Esophagus muscularis mucosa (tissue), 4 donors: ENCODE measurements around the gene PIP. TPM values are rescaled to one million over a fixed set of nuclear protein-coding genes. Genes with fewer than 3 reads are reported as not detected.
"Not testable (repeated sequence)": the region's sequence is repeated elsewhere in the genome, so short reads cannot be mapped to it uniquely, and the experiment has no call there.

Experiments used
- DNase-seq: peaks from one replicate; pipeline ENCODE4 v3.0.0-alpha.2; 2017; ENCODE audit errors: extremely low spot score
- H3K27ac ChIP-seq, 4 donors: fragments of 200-600 bp; sonication (generic); replicated peaks in 1 of 4; 1 replicate in 3 of 4; 2 replicates in 1 of 4; pipeline ENCODE4 v1.5.1; 2016 to 2019; ENCODE audit warnings: mild to moderate bottlenecking in 1 of 4
- H3K27me3 ChIP-seq, 4 donors: fragments of 200-600 bp; sonication (generic); one replicate each; pipeline versions ENCODE4 v1.5.1 to v1.6.0; 2016 to 2019
- H3K36me3 ChIP-seq, 4 donors: fragments of 200-600 bp; sonication (generic); one replicate each; pipeline ENCODE4 v1.5.1; 2016 to 2019
- H3K4me1 ChIP-seq, 4 donors: fragments of 200-600 bp; sonication (generic); one replicate each; pipeline ENCODE4 v1.5.1; 2016 to 2019
- H3K4me3 ChIP-seq, 4 donors: fragments of 200-600 bp; sonication (generic); 1 replicate in 2 of 4; 2 replicates in 2 of 4; pipeline ENCODE4 v1.5.1; 2016 to 2019; ENCODE audit warnings: mild to moderate bottlenecking in 4 of 4, moderate library complexity in 1 of 4
- H3K9me3 ChIP-seq, 4 donors: fragments of 200-600 bp; sonication (generic); 1 replicate in 3 of 4; 2 replicates in 1 of 4; pipeline ENCODE4 v1.5.1; 2016 to 2019
- EP300 ChIP-seq: sonication (generic); formaldehyde crosslinking; IDR thresholded peaks from one replicate; pipeline ENCODE4 v1.6.1; 2017; ENCODE audit warnings: antibody characterized with exemption
- POLR2A ChIP-seq: fragments of 450-650 bp; IDR thresholded peaks from one replicate; pipeline ENCODE4 v1.6.1; 2017; ENCODE audit warnings: antibody characterized with exemption, moderate library complexity, mild to moderate bottlenecking, low read depth
- POLR2AphosphoS5 ChIP-seq, 2 donors: sonication (generic); formaldehyde crosslinking; IDR thresholded peaks; one replicate each; pipeline ENCODE4 v1.6.1; 2017; ENCODE audit warnings: antibody characterized with exemption in 2 of 2
- WGBS: methylation state at CpG from one replicate; pipeline ENCODE4 v1.1.5; 2018; 5-methylcytosine and 5-hydroxymethylcytosine counted together
- intact Hi-C: fragments of 100-400 bp; cut with DNase I; formaldehyde crosslinking; loops from one replicate; pipeline ENCODE4 v1.15.1; 2023
- total RNA-seq, 4 donors: library from RNA; depleted of rRNA; stranded (reverse); fragments of >200 nt; gene quantifications; one replicate each; pipeline versions ENCODE4 v1.1.0 to v1.2.1, GENCODE V29; 2016
- TF ChIP-seq, protein P1 (sequence below), 3 experiments: fragments of 200-600 bp in 2 of 3; fragments of 450-650 bp in 1 of 3; sonication (generic) in 2 of 3; IDR thresholded peaks; one replicate each; pipeline ENCODE4 v1.5.1; 2017 to 2019; ENCODE audit warnings: antibody characterized with exemption in 3 of 3, mild to moderate bottlenecking in 2 of 3, moderate library complexity in 1 of 3

The PIP gene, protein sequence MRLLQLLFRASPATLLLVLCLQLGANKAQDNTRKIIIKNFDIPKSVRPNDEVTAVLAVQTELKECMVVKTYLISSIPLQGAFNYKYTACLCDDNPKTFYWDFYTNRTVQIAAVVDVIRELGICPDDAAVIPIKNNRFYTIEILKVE
- not detected for total RNA-seq

GRCh38 chr7:143131781-143132180 lies at the start of gene PIP:
PIP (plus strand) TSS chr7:143132077; CDS start chr7:143132117, 40 bp downstream.
- no peaks in the 10 kb centered on the region for H3K27me3 ChIP-seq
- WGBS, result 38% methylated on average over 4 of the region's 4 CpGs
- TF ChIP-seq EP300 (no peak), POLR2A (no peak), POLR2AphosphoS5 (IDR thresholded peaks at IDR 0.05) (no peak)
- TF ChIP-seq, protein P1, sequence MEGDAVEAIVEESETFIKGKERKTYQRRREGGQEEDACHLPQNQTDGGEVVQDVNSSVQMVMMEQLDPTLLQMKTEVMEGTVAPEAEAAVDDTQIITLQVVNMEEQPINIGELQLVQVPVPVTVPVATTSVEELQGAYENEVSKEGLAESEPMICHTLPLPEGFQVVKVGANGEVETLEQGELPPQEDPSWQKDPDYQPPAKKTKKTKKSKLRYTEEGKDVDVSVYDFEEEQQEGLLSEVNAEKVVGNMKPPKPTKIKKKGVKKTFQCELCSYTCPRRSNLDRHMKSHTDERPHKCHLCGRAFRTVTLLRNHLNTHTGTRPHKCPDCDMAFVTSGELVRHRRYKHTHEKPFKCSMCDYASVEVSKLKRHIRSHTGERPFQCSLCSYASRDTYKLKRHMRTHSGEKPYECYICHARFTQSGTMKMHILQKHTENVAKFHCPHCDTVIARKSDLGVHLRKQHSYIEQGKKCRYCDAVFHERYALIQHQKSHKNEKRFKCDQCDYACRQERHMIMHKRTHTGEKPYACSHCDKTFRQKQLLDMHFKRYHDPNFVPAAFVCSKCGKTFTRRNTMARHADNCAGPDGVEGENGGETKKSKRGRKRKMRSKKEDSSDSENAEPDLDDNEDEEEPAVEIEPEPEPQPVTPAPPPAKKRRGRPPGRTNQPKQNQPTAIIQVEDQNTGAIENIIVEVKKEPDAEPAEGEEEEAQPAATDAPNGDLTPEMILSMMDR (IDR thresholded peaks at IDR 0.05), result no peak
- H3K4me1 ChIP-seq, result no peaks in the 10 kb centered on the region
- H3K36me3 ChIP-seq, result no peaks in the 10 kb centered on the region
- H3K27ac ChIP-seq, result no peak within 1 kb of the TSS
- H3K4me3 ChIP-seq, result no peak within 1 kb of the TSS
- no peaks in the 10 kb centered on the region for H3K9me3 ChIP-seq
- intact Hi-C loops, result no loop called here
- no peak for DNase-seq

DNA sequence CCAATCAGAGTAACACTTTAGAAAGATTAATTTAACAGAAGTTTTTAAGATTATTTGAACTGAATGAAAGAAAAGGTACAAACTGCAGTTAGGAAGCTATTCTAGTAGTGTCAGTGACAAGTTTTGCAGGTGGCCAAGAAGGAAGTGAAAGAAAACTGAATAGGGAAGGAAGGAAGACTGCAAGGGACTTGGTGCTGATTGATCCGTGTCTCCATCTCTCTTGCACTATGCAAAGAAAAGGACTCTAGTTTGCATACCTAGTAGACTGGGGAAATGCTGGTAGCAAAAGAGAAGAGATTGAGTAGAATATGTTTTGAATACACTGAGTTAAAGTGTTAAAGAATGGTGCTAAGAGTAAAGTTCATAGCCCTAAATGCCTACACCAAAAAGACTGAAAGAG lies 46.8 kb upstream of the PIP start:
- DNase-seq, result no peak
- intact Hi-C loops, result no loop called here
- 64% methylated on average over 1 of the region's 1 CpG for WGBS
- Histone ChIP-seq H3K36me3 (no peaks in the 10 kb centered on the region), H3K27me3 (no peaks in the 10 kb centered on the region), H3K27ac (no peak overlapping the region), H3K4me1 (no peaks in the 10 kb centered on the region), H3K4me3 (no peak overlapping the region), H3K9me3 (peaks cover 0 to 11% (median 6%) of the 10 kb centered on the region in 4 donors)
- TF ChIP-seq, protein P1 (IDR thresholded peaks at IDR 0.05), result no peak
- TF ChIP-seq POLR2AphosphoS5 (IDR thresholded peaks at IDR 0.05), result no peak
- no peak for TF ChIP-seq EP300
- TF ChIP-seq POLR2A, result no peak

- H3K27ac ChIP-seq, H3K27me3 ChIP-seq, H3K4me3 ChIP-seq, DNase-seq, H3K4me1 ChIP-seq, H3K36me3 ChIP-seq, intact Hi-C loops: not testable (repeated sequence)
- WGBS, result 79% methylated on average over 3 of the region's 3 CpGs
- H3K9me3 ChIP-seq, result peaks cover 0 to 11% (median 6%) of the 10 kb centered on the region in 4 donors
These were observed 46.3 kb upstream of the PIP start for GRCh38 chr7:143085610-143086009.

GRCh38 chr7:143088549-143089231 lies 43.2 kb upstream of the PIP start:
- intact Hi-C loops, H3K4me3 ChIP-seq, H3K36me3 ChIP-seq, H3K27ac ChIP-seq, H3K4me1 ChIP-seq, H3K27me3 ChIP-seq, DNase-seq: not testable (repeated sequence)
- WGBS, result 90% methylated on average over 16 of the region's 16 CpGs
- H3K9me3 ChIP-seq, result peaks cover 0 to 11% (median 8%) of the 10 kb centered on the region in 4 donors

GRCh38 chr7:143096146-143096545 lies 35.7 kb upstream of the PIP start:
- TF ChIP-seq POLR2A, result no peak
- no peak for TF ChIP-seq EP300
- no peaks in the 10 kb centered on the region for H3K4me1 ChIP-seq
- H3K27me3 ChIP-seq, result no peaks in the 10 kb centered on the region
- no peak for DNase-seq
- intact Hi-C loops, result no loop called here
- H3K27ac ChIP-seq, result no peak overlapping the region
- no peak overlapping the region for H3K4me3 ChIP-seq
- no peaks in the 10 kb centered on the region for H3K36me3 ChIP-seq
- WGBS, result 78% methylated on average over 2 of the region's 2 CpGs
- peaks cover 0 to 42% (median 16%) of the 10 kb centered on the region in 4 donors for H3K9me3 ChIP-seq

GRCh38 chr7:143099579-143099978 lies 32.3 kb upstream of the PIP start:
- intact Hi-C loops, result not testable (repeated sequence)
- H3K9me3 ChIP-seq, result peaks cover 0 to 43% (median 23%) of the 10 kb centered on the region in 4 donors

DNA sequence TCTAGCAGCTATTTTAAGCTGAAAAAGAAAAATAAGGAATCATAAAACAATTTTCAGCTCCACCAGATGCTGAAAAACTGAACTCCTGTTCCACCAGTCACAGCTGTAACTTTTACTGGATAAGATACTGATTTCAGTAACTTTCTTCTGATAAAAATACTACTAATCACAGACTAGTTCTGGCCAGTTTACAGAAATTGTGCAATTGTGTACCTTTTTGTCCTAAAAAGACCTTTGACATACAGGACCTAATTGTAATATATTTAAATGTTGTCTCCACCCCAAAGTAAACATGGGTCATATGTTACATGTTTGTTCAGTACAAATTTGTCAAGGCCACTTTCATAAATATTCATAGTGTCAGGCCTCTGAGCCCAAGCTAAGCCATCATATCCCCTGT lies 27.1 kb upstream of the PIP start:
- no peak for TF ChIP-seq EP300
- TF ChIP-seq, protein P1 (IDR thresholded peaks at IDR 0.05), result no peak
- TF ChIP-seq POLR2AphosphoS5 (IDR thresholded peaks at IDR 0.05), result no peak
- no peak for TF ChIP-seq POLR2A
- Histone ChIP-seq H3K4me1 (no peaks in the 10 kb centered on the region), H3K27me3 (no peaks in the 10 kb centered on the region), H3K36me3 (no peaks in the 10 kb centered on the region), H3K27ac (no peak overlapping the region), H3K9me3 (peaks cover 0 to 20% (median 15%) of the 10 kb centered on the region in 4 donors), H3K4me3 (no peak overlapping the region)
- intact Hi-C loops, result no loop called here
- no peak for DNase-seq

More at GRCh38 chr7:143099579-143099978, 32.3 kb upstream of the PIP start:
- WGBS, result 80% methylated on average over 1 of the region's 1 CpG
- not testable (repeated sequence) for H3K4me1 ChIP-seq, H3K4me3 ChIP-seq, DNase-seq, H3K36me3 ChIP-seq, H3K27ac ChIP-seq, H3K27me3 ChIP-seq

- H3K36me3 ChIP-seq, H3K4me3 ChIP-seq, H3K27ac ChIP-seq, H3K4me1 ChIP-seq, H3K27me3 ChIP-seq, intact Hi-C loops, DNase-seq: not testable (repeated sequence)
- peaks cover 0 to 11% (median 6%) of the 10 kb centered on the region in 4 donors for H3K9me3 ChIP-seq
- WGBS, result 88% methylated on average over 3 of the region's 3 CpGs
These were observed 23.9 kb upstream of the PIP start for GRCh38 chr7:143108019-143108418.
